ENCODE measurements around the gene PLSCR3.

DNA sequence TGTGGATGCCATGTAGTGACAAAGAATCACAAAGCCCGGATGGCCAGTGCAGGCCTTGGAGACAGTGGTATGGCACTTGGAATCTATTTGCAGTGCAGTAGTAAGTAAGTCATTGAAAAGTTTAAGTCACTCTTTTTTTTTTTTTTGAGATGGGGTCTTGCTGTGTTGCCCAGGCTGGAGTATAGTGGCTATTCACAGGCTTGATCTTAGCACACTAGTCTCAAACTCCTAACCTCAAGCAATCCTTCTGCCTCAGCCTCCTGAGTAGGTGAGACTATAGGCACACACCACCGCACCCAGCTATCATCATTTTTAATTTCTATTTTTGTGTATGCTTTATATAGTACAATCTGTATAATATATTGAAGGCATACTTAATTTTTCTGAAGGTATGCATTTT, 4.3 kb upstream of the PLSCR3 start:
- TF ChIP-seq, protein P1, sequence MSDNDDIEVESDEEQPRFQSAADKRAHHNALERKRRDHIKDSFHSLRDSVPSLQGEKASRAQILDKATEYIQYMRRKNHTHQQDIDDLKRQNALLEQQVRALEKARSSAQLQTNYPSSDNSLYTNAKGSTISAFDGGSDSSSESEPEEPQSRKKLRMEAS (IDR thresholded peaks at IDR 0.05; ENCODE audit: insufficient read depth, insufficient read length) = no peak
- TF ChIP-seq, protein P2, sequence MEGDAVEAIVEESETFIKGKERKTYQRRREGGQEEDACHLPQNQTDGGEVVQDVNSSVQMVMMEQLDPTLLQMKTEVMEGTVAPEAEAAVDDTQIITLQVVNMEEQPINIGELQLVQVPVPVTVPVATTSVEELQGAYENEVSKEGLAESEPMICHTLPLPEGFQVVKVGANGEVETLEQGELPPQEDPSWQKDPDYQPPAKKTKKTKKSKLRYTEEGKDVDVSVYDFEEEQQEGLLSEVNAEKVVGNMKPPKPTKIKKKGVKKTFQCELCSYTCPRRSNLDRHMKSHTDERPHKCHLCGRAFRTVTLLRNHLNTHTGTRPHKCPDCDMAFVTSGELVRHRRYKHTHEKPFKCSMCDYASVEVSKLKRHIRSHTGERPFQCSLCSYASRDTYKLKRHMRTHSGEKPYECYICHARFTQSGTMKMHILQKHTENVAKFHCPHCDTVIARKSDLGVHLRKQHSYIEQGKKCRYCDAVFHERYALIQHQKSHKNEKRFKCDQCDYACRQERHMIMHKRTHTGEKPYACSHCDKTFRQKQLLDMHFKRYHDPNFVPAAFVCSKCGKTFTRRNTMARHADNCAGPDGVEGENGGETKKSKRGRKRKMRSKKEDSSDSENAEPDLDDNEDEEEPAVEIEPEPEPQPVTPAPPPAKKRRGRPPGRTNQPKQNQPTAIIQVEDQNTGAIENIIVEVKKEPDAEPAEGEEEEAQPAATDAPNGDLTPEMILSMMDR (IDR thresholded peaks at IDR 0.05; ENCODE audit: extremely low read depth in 1 of 2, insufficient read depth in 1 of 2, low read depth in 1 of 2, low read length in 2 of 2) = no peak
- TF ChIP-seq POLR2A (IDR thresholded peaks at IDR 0.05; ENCODE audit: low read depth, low read length) (no peak), EZH2 (IDR thresholded peaks at IDR 0.05; ENCODE audit: borderline replicate concordance, low read depth, low read length, severe bottlenecking) (no peak), MYC (IDR thresholded peaks at IDR 0.05; ENCODE audit: low read depth, low read length) (no peak), POLR2AphosphoS5 (IDR thresholded peaks at IDR 0.05; ENCODE audit: insufficient read depth, low read depth, low read length) (no peak), FOS (IDR thresholded peaks at IDR 0.05; ENCODE audit: borderline replicate concordance, insufficient read depth, low read length) (no peak), JUN (IDR thresholded peaks at IDR 0.05; ENCODE audit: borderline replicate concordance, insufficient read depth, insufficient read length, low read depth) (no peak), GATA2 (IDR thresholded peaks at IDR 0.05; ENCODE audit: insufficient read depth, insufficient read length, low read depth, low read length) (no peak)

Measured in endothelial cell of umbilical vein (primary cell).